Right lobe of liver (tissue), 6 donors: ENCODE measurements around the gene FLCN. TPM values are rescaled to one million over a fixed set of nuclear protein-coding genes. Genes with fewer than 3 reads are reported as not detected.
A peak's percentile ranks its signal among the peaks of the same experiment; 100 is the strongest.

Source experiments
- ATAC-seq, 4 donors: fragments of 200-7000 bp; cut with Tn5 transposase; one replicate each; pipeline ENCODE4 v1.9.1; 2020; ENCODE audit warnings: mild to moderate bottlenecking in 4 of 4, moderate library complexity in 4 of 4
- DNase-seq, 3 donors: peaks; one replicate each; pipeline ENCODE4 v3.0.0-alpha.2; 2020
- H3K27ac ChIP-seq, 3 donors: fragments of 200-600 bp; one replicate each; pipeline ENCODE4 v1.8.0; 2022
- H3K27me3 ChIP-seq, 2 donors: fragments of 200-600 bp; one replicate each; pipeline ENCODE4 v1.8.0; 2022
- H3K36me3 ChIP-seq, 4 donors: fragments of 200-600 bp; sonication (generic) in 1 of 4; one replicate each; pipeline versions ENCODE4 v1.5.1 to v1.8.0; 2017 to 2022; ENCODE audit warnings: control low read depth in 1 of 4
- H3K4me1 ChIP-seq, 4 donors: fragments of 200-600 bp; sonication (generic) in 1 of 4; one replicate each; pipeline versions ENCODE4 v1.5.1 to v1.8.0; 2017 to 2022; ENCODE audit warnings: control low read depth in 1 of 4
- H3K4me3 ChIP-seq, 3 donors: fragments of 200-600 bp; one replicate each; pipeline ENCODE4 v1.8.0; 2022
- H3K9me3 ChIP-seq, 4 donors: fragments of 200-600 bp; sonication (generic) in 1 of 4; one replicate each; pipeline versions ENCODE4 v1.5.1 to v1.8.0; 2017 to 2022; ENCODE audit warnings: control low read depth in 1 of 4
- CTCF ChIP-seq, 4 donors: fragments of 200-600 bp in 3 of 4; fragments of 450-650 bp in 1 of 4; IDR thresholded peaks; one replicate each; pipeline versions ENCODE4 v1.5.1 to v1.8.0; 2016 to 2022; ENCODE audit warnings: antibody characterized with exemption in 4 of 4, mild to moderate bottlenecking in 2 of 4
- POLR2A ChIP-seq: fragments of 450-650 bp; IDR thresholded peaks from one replicate; pipeline ENCODE4 v1.6.1; 2017; ENCODE audit warnings: antibody characterized with exemption, mild to moderate bottlenecking
- WGBS: methylation state at CpG from one replicate; pipeline ENCODE4 v1.1.6; 2018; ENCODE audit warnings: low coverage, low lambda C conversion rate; ENCODE audit not compliant: insufficient coverage; ENCODE audit errors: missing lambda C conversion rate; 5-methylcytosine and 5-hydroxymethylcytosine counted together
- intact Hi-C, 2 donors: fragments of 100-400 bp; cut with DNase I; formaldehyde crosslinking; loops; one replicate each; pipeline versions ENCODE4 v1.11.2 to v1.14.1; 2022
- total RNA-seq, 6 experiments: library from RNA; depleted of rRNA in 2 of 6; stranded (reverse); fragments of >200 nt in 2 of 6; fragmentation: NEBNext Ultra II Directional in 3 of 6; extraction: Animal tissue kit (Norgen Biotek cat#: 25700) in 3 of 6; gene quantifications; one replicate each; pipeline versions ENCODE4 v1.1.0 to v1.2.4, GENCODE V29; 2016 to 2023
- donor health status: DM: no; HTN: yes; CAD: no.
- donor health status: DM: no; HTN: no; CAD: no.
- donor health status: DM: no; HTN: no; CAD: no.
- donor health status: DM: no; HTN: yes; CAD: no.
- donor health status: DM: no; HTN: yes; CAD: no.

Gene FLCN
- total RNA-seq, 6 experiments from 2014 or later = 25.4 to 44.3 (median 35.9) TPM

GRCh38 chr17:17215575-17215974 is 21.4 kb downstream of the FLCN start:
- Histone ChIP-seq H3K36me3 (peaks cover 13 to 90% (median 48%) of the 10 kb centered on the region in 4 donors), H3K4me1 (no peaks in the 10 kb centered on the region), H3K27ac (no peak overlapping the region), H3K4me3 (no peak overlapping the region), H3K9me3 (no peaks in the 10 kb centered on the region), H3K27me3 (no peaks in the 10 kb centered on the region)
- ATAC-seq (peak in 1 of 4 donors; percentile 4), DNase-seq (no peak)
- intact Hi-C loops = no loop called here
- no peak for TF ChIP-seq CTCF (IDR thresholded peaks at IDR 0.05)
- no peak for TF ChIP-seq POLR2A
- 90% methylated on average over 8 of the region's 8 CpGs for WGBS

GRCh38 chr17:17214646-17215436 is 22.1 kb downstream of the FLCN start:
- peak in 3 of 4 donors; percentile 9 to 21 (median 18) for ATAC-seq
- intact Hi-C loops = no loop called here

GRCh38 chr17:17213775-17214174 is 23.2 kb downstream of the FLCN start:
- no peak overlapping the region for H3K4me3 ChIP-seq
- ATAC-seq = peak in 1 of 4 donors; percentile 3
- no peaks in the 10 kb centered on the region for H3K27me3 ChIP-seq
- H3K27ac ChIP-seq = no peak overlapping the region
- WGBS = 45% methylated on average over 4 of the region's 10 CpGs
- TF ChIP-seq CTCF (IDR thresholded peaks at IDR 0.05) (no peak), POLR2A (no peak)
- H3K36me3 ChIP-seq = peaks cover 13 to 73% (median 39%) of the 10 kb centered on the region in 4 donors
- no peak for DNase-seq
- intact Hi-C loops = no loop called here
- H3K9me3 ChIP-seq = no peaks in the 10 kb centered on the region
- H3K4me1 ChIP-seq = no peaks in the 10 kb centered on the region

More at GRCh38 chr17:17214646-17215436, 22.1 kb downstream of the FLCN start:
- WGBS = 84% methylated on average over 9 of the region's 27 CpGs
- no peak for TF ChIP-seq POLR2A
- TF ChIP-seq CTCF (IDR thresholded peaks at IDR 0.05) = no peak
- H3K9me3 ChIP-seq = no peaks in the 10 kb centered on the region
- no peak overlapping the region for H3K27ac ChIP-seq
- H3K36me3 ChIP-seq = peaks cover 13 to 83% (median 44%) of the 10 kb centered on the region in 4 donors
- DNase-seq = no peak
- H3K27me3 ChIP-seq = no peaks in the 10 kb centered on the region
- H3K4me3 ChIP-seq = no peak overlapping the region
- H3K4me1 ChIP-seq = no peaks in the 10 kb centered on the region

- Histone ChIP-seq H3K4me1 (peaks cover 0 to 20% (median 7%) of the 10 kb centered on the region in 4 donors), H3K9me3 (no peaks in the 10 kb centered on the region), H3K4me3 (no peak overlapping the region), H3K27ac (no peak overlapping the region), H3K36me3 (peaks cover 0 to 16% (median 3%) of the 10 kb centered on the region in 4 donors), H3K27me3 (no peaks in the 10 kb centered on the region)
- TF ChIP-seq POLR2A (no peak), CTCF (IDR thresholded peaks at IDR 0.05) (no peak)
- WGBS = 82% methylated on average over 7 of the region's 8 CpGs
- ATAC-seq (no peak), DNase-seq (no peak)
- intact Hi-C loops = no loop called here
Observed at GRCh38 chr17:17207998-17208397, 29.0 kb downstream of the FLCN start.
